Measurements from ENCODE around the gene ANKRD11. TPM values are rescaled to one million over a fixed set of nuclear protein-coding genes. Genes with fewer than 3 reads are reported as not detected.

Gene ANKRD11
- total RNA-seq, 4 donors from 2014 or later, result 67.0 to 107 (median 88.9) TPM

DNA sequence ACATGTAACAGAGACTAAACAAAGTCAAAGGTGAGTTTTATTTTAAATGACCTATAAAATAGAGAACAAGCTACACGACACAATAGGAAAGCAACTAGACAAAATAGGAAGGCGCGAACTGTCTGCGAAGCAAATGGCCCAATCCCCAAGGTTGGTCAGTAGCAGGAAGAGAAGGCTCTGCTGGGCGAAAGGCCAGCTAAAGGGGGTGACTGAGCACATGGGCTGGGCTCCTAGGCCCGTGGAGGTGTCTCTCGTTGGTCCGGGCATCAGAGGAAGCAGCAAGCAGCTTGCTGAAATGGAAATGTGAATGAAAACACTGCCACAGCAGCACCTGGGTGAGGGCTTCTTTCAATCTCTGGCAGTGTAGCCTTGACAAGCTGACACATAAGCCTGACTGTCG, 143.5 kb downstream of the ANKRD11 start:
- ATAC-seq, result no peak
- no peak overlapping the region for H3K27ac ChIP-seq
- peaks cover 0 to 57% (median 22%) of the 10 kb centered on the region in 3 donors for H3K4me1 ChIP-seq
- H3K4me3 ChIP-seq, result no peak overlapping the region
- 76 to 78% methylated on average over 8 to 9 of the region's 9 CpGs for WGBS, 2 donors (ENCODE audit: low coverage in 1 of 2)
- no peaks in the 10 kb centered on the region for H3K27me3 ChIP-seq
- TF ChIP-seq POLR2AphosphoS5 (IDR thresholded peaks at IDR 0.05) (no peak), EP300 (IDR thresholded peaks at IDR 0.05) (no peak), POLR2A (IDR thresholded peaks at IDR 0.05) (no peak)
- TF ChIP-seq, protein P1, sequence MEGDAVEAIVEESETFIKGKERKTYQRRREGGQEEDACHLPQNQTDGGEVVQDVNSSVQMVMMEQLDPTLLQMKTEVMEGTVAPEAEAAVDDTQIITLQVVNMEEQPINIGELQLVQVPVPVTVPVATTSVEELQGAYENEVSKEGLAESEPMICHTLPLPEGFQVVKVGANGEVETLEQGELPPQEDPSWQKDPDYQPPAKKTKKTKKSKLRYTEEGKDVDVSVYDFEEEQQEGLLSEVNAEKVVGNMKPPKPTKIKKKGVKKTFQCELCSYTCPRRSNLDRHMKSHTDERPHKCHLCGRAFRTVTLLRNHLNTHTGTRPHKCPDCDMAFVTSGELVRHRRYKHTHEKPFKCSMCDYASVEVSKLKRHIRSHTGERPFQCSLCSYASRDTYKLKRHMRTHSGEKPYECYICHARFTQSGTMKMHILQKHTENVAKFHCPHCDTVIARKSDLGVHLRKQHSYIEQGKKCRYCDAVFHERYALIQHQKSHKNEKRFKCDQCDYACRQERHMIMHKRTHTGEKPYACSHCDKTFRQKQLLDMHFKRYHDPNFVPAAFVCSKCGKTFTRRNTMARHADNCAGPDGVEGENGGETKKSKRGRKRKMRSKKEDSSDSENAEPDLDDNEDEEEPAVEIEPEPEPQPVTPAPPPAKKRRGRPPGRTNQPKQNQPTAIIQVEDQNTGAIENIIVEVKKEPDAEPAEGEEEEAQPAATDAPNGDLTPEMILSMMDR (IDR thresholded peaks at IDR 0.05), result no peak
- no peaks in the 10 kb centered on the region for H3K9me3 ChIP-seq
- H3K36me3 ChIP-seq, result no peaks in the 10 kb centered on the region

DNA sequence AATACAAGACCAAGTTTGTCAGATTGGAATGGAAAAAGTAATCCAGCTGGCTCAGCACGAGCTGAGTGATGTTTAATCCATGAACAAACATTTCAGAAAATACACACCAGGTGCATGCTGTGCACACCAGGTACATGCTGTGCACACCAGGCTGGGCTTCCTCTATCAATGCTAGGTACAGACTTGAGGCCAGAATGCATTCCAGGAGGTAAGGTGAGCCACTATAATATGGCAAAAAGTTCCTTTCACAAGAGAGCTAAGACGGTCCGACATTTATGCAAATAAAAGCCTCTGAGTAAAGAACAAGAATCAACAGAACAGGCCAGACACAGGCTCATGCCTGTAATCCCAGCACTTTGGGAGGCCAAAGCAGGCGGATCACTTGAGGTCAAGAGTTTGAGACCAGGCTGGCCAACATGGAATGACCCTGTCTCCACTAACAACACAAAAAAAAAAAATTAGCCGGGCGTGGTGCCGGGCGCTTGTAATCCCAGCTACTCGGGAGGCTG, 144.7 kb downstream of the ANKRD11 start:
- ATAC-seq, result no peak
- peak overlapping the region in 3 of 4 donors; percentile 11 to 70 (median 36) for H3K27ac ChIP-seq
- H3K4me3 ChIP-seq, result no peak overlapping the region
- H3K36me3 ChIP-seq, result no peaks in the 10 kb centered on the region
- H3K4me1 ChIP-seq, result peaks cover 0 to 58% (median 22%) of the 10 kb centered on the region in 3 donors
- H3K9me3 ChIP-seq, result no peaks in the 10 kb centered on the region
- H3K27me3 ChIP-seq, result no peaks in the 10 kb centered on the region
- 20 to 62% methylated on average over 1 to 8 of the region's 9 CpGs for WGBS, 2 donors (ENCODE audit: low coverage in 1 of 2)
- TF ChIP-seq EP300 (IDR thresholded peaks at IDR 0.05) (no peak), POLR2AphosphoS5 (IDR thresholded peaks at IDR 0.05) (no peak), POLR2A (IDR thresholded peaks at IDR 0.05) (no peak)
- TF ChIP-seq, protein P1 (IDR thresholded peaks at IDR 0.05), result no peak

GRCh38 chr16:89344846-89345611, 145.3 kb downstream of the ANKRD11 start:
- H3K36me3 ChIP-seq, result no peaks in the 10 kb centered on the region
- ATAC-seq, result peak; percentile 48
- peak overlapping the region in 3 of 4 donors; percentile 11 to 70 (median 36) for H3K27ac ChIP-seq
- WGBS, 2 donors (ENCODE audit: low coverage in 1 of 2), result 21 to 34% methylated on average over 6 to 11 of the region's 20 CpGs
- H3K9me3 ChIP-seq, result no peaks in the 10 kb centered on the region
- H3K4me3 ChIP-seq, result peak overlapping the region in 1 of 2 donors; percentile 7
- TF ChIP-seq EP300 (IDR thresholded peaks at IDR 0.05) (no peak), POLR2A (IDR thresholded peaks at IDR 0.05) (no peak)
- TF ChIP-seq, protein P1 (IDR thresholded peaks at IDR 0.05), result peak in 1 of 4 experiments; percentile 30
- H3K27me3 ChIP-seq, result no peaks in the 10 kb centered on the region
- peaks cover 0 to 65% (median 22%) of the 10 kb centered on the region in 3 donors for H3K4me1 ChIP-seq

DNA sequence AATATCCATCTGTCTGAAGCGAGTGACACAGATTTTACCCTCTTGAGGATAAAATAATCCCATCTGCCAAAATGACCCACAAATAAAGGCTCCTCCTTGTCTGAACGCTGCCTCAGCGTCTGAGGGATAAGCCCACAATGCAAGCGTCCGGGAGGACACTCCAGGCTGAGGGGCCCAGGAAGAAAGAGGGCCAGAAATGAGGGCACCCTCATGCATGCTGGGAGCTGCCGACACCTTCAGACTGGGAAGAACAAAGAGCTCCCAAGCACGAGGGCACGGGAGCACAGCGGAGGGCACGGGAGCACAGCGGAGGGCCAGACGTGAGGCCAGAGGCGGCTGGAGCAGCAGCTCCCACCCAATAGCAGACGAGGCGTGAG, 145.9 kb downstream of the ANKRD11 start:
- H3K36me3 ChIP-seq, result no peaks in the 10 kb centered on the region
- H3K4me3 ChIP-seq, result no peak overlapping the region
- H3K27ac ChIP-seq, result peak overlapping the region in 2 of 4 donors; percentile 36 to 70
- 45 to 76% methylated on average over 5 to 14 of the region's 15 CpGs for WGBS, 2 donors (ENCODE audit: low coverage in 1 of 2)
- H3K4me1 ChIP-seq, result peaks cover 0 to 65% (median 22%) of the 10 kb centered on the region in 3 donors
- TF ChIP-seq, protein P1 (IDR thresholded peaks at IDR 0.05), result no peak
- no peak for TF ChIP-seq EP300 (IDR thresholded peaks at IDR 0.05)
- no peak for TF ChIP-seq POLR2AphosphoS5 (IDR thresholded peaks at IDR 0.05)
- TF ChIP-seq POLR2A (IDR thresholded peaks at IDR 0.05), result no peak
- no peaks in the 10 kb centered on the region for H3K27me3 ChIP-seq
- no peak for ATAC-seq
- H3K9me3 ChIP-seq, result no peaks in the 10 kb centered on the region
